Measurements from ENCODE around the gene VTI1A.

DNA sequence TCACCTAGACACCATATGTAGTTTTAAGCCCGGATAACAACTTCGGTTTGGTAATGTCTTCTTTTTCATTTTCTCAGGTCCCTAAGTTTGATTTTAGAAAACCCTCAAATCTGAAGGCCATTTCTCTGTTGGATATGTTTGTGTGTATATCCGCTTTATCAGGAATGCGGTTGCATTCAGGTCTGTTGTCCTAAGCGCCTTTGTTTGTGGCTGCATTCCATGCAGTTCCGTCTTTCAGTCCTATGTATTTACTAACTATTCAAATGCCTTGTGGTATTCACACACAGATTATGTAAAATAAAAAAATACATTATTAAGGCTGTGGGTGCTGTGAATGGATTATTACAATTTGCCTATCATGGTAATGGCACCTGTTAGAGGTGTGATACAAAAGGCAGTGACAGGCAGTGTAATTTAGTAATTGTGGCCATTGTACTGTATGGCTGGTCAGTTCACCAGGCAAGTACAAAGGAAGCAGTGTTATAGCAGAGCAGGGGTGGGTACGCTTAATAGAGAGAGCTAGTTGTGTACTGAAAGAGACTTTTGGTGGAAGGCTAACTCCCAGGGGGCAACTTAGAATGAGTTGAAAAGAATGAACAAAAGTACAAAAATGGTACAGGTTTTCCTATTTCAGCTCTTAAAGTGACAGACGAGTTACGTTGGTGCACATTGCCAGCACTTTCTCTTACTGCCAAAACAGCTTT lies 136.4 kb downstream of the VTI1A start:
- TF ChIP-seq EZH2 (optimal IDR thresholded peaks at IDR 0.05; ENCODE audit: low read depth, low read length), result no peak
- TF ChIP-seq, protein P1, sequence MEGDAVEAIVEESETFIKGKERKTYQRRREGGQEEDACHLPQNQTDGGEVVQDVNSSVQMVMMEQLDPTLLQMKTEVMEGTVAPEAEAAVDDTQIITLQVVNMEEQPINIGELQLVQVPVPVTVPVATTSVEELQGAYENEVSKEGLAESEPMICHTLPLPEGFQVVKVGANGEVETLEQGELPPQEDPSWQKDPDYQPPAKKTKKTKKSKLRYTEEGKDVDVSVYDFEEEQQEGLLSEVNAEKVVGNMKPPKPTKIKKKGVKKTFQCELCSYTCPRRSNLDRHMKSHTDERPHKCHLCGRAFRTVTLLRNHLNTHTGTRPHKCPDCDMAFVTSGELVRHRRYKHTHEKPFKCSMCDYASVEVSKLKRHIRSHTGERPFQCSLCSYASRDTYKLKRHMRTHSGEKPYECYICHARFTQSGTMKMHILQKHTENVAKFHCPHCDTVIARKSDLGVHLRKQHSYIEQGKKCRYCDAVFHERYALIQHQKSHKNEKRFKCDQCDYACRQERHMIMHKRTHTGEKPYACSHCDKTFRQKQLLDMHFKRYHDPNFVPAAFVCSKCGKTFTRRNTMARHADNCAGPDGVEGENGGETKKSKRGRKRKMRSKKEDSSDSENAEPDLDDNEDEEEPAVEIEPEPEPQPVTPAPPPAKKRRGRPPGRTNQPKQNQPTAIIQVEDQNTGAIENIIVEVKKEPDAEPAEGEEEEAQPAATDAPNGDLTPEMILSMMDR (IDR thresholded peaks at IDR 0.05; ENCODE audit: low read length), result no peak
